GM18867 (cell line): ENCODE data around the gene CMPK1.

ENCODE experiments used
- ATAC-seq: cut with Tn5 transposase; IDR thresholded peaks from one replicate; pipeline ENCODE4 v1.9.1; 2021; ENCODE audit warnings: mild to moderate bottlenecking, moderate library complexity; ENCODE audit not compliant: unreplicated experiment

The CMPK1 gene

GRCh38 chr1:47390843-47391242, 57.3 kb downstream of the CMPK1 start:
- no peak for ATAC-seq

- no peak for ATAC-seq
Measured at GRCh38 chr1:47393141-47393540, 59.6 kb downstream of the CMPK1 start.

GRCh38 chr1:47395433-47395832, 61.8 kb downstream of the CMPK1 start:
- ATAC-seq, result no peak

- no peak for ATAC-seq
Measured at GRCh38 chr1:47396671-47397196, 63.1 kb downstream of the CMPK1 start.

GRCh38 chr1:47399138-47399845, 65.7 kb downstream of the CMPK1 start:
- ATAC-seq, result no peak

GRCh38 chr1:47399846-47400155, 66.2 kb downstream of the CMPK1 start:
- no peak for ATAC-seq

GRCh38 chr1:47401761-47402160, 68.2 kb downstream of the CMPK1 start:
- ATAC-seq, result no peak

GRCh38 chr1:47402591-47402990, 69.0 kb downstream of the CMPK1 start:
- ATAC-seq, result no peak

- ATAC-seq, result no peak
Measured at GRCh38 chr1:47403321-47403910, 69.8 kb downstream of the CMPK1 start.

- no peak for ATAC-seq
Measured at GRCh38 chr1:47405697-47406096, 72.1 kb downstream of the CMPK1 start.

GRCh38 chr1:47406966-47407365, 73.4 kb downstream of the CMPK1 start:
- no peak for ATAC-seq

GRCh38 chr1:47407481-47407880, 73.9 kb downstream of the CMPK1 start:
- no peak for ATAC-seq

- ATAC-seq, result no peak
Measured at GRCh38 chr1:47409311-47410067, 75.9 kb downstream of the CMPK1 start.

GRCh38 chr1:47410068-47410455, 76.5 kb downstream of the CMPK1 start:
- no peak for ATAC-seq

- ATAC-seq, result no peak
Measured at GRCh38 chr1:47411436-47411835, 77.8 kb downstream of the CMPK1 start.

- ATAC-seq, result no peak
Measured at GRCh38 chr1:47412437-47412836, 78.8 kb downstream of the CMPK1 start.

- ATAC-seq, result no peak
Measured at GRCh38 chr1:47415728-47416318, 82.2 kb downstream of the CMPK1 start, which contains the start of gene FOXE3. TSS of gene FOXE3 (plus strand) at chr1:47416285. CDS start at chr1:47416316, 31 bp downstream.

GRCh38 chr1:47416319-47417169, 83.0 kb downstream of the CMPK1 start:
- ATAC-seq, result no peak

GRCh38 chr1:47417170-47418044, 83.8 kb downstream of the CMPK1 start:
- no peak for ATAC-seq

GRCh38 chr1:47418122-47418521, 84.5 kb downstream of the CMPK1 start:
- no peak for ATAC-seq
